GM21360 (cell line): ENCODE results near the gene TMC4.
"Not testable (repeated sequence)": the region's sequence is repeated elsewhere in the genome, so short reads cannot be mapped to it uniquely, and the experiment has no call there.

Experiments used
- ATAC-seq: cut with Tn5 transposase; IDR thresholded peaks from one replicate; pipeline ENCODE4 v1.9.1; 2021; ENCODE audit warnings: mild to moderate bottlenecking, moderate library complexity; ENCODE audit not compliant: unreplicated experiment

The TMC4 gene, protein sequence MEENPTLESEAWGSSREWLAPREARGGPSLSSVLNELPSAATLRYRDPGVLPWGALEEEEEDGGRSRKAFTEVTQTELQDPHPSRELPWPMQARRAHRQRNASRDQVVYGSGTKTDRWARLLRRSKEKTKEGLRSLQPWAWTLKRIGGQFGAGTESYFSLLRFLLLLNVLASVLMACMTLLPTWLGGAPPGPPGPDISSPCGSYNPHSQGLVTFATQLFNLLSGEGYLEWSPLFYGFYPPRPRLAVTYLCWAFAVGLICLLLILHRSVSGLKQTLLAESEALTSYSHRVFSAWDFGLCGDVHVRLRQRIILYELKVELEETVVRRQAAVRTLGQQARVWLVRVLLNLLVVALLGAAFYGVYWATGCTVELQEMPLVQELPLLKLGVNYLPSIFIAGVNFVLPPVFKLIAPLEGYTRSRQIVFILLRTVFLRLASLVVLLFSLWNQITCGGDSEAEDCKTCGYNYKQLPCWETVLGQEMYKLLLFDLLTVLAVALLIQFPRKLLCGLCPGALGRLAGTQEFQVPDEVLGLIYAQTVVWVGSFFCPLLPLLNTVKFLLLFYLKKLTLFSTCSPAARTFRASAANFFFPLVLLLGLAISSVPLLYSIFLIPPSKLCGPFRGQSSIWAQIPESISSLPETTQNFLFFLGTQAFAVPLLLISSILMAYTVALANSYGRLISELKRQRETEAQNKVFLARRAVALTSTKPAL

DNA sequence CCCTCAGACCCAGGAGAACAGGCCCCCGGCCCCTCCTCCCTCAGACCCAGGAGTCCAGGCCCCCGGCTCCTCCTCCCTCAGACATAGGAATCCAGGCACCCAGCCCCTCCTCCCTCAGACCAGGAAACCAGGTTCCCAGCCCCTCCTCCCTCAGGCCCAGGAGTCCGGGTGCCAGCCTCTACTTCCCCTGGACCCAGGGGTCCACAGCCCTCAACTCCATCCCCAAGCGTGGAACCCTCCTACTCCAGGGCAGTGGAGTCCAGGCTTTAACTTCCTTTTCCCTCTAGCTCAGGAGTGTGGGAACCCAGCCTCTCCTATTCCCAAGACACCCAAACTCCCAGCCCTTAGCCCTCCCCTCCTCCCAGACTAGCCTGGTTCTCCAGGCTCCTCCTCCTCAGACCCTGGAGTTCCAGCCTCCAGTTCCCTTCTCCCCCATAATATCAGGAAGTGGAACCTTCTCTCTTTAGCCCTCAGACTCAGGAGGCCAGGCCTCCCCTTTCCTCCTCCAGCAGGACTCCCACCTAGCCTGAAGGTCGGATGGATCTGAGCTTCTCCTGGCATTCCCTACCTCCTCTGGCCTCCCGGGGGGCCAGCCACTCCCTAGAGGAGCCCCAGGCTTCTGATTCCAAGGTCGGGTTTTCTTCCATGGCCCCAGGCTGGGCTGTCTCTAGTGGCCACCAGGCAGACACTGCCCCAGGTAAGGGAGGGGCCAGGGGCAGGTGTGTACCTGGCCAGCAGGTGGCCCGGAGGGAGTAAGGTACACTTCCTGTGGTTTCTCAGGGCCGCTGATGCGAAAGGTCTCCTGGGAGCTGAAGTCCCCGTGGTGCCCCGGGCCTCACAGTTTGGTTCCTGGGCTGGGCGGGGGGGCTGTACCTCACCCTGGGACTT, at the start of gene TMC4:
Gene TMC4, minus strand, starts transcription at position 690 of the 888 bp plus-strand sequence. Its CDS starts 43 bp downstream, at position 647.
- no peak for ATAC-seq

DNA sequence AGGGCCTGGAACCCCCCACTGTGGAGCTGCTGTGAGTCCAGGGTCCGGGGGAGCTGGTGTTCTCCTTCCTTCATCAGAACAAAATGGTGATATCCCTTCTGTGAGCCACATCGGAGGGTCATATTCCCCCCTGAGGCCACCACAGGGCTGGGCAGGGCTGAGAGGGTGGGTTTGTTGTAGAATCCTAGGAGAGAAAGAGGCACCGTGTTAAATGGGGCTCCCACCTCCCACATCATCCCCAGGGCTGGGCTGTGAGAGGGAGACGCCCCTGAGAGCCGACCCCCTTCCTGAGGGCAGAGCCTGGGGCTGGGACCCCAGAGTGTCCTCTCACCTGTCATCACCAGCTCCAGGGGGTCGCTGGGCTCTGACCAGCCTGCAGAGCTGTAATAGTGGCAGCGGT, 49.0 kb upstream of the TMC4 start:
- ATAC-seq = not testable (repeated sequence)

DNA sequence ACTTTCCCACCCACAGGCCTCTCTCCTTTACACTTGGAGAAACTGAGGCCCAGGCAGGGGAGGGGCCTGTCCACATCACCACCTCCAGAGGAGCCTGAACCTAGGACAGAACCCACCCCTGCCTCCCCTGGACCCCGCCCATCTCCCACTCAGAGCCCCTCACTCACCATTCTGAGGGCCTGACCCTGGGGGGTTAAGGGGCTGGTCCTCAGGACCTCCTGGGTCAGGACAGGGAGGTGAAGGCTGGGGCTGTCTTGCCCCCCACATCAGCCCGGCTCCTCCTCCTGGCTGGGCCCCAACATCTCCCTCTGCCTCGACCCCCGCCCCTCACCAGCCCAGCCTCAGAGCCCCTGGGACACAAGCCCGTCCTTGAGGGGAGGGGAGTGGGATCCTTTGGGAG, 46.7 kb upstream of the TMC4 start:
- not testable (repeated sequence) for ATAC-seq

DNA sequence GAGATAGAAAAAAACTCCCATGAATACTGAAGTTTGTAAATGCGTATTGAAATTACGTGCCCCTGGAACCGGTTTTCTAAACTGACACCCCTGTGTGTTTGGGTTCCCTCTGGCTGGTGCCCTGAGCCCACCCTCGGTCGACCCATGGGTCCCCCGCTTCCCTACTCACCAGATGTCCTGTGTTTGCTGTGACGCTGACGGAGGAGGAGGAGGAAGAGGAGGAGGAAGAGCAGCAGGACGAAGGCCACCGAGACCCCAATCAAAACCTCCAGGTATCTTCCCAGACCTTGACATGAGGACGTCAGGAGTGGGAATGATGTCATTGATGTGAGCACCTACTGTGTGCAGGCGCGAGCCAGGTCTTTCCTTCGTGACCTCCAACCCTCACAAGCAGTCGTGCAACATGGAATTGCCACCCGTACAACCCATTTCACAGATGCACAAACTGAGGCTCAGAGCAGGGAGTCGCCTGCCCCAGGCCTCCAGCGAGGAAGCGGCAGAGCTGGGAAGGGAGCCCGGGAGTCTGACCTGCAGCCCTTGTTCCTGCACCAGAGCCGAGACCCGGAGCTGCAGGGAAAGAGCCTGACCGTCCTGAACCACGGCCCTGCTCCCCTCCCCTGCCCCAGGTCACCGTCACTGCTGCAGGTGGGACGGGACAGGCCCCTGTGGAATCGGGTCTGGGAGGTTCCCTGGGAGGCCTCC, 46.2 kb upstream of the TMC4 start:
- ATAC-seq = no peak

DNA sequence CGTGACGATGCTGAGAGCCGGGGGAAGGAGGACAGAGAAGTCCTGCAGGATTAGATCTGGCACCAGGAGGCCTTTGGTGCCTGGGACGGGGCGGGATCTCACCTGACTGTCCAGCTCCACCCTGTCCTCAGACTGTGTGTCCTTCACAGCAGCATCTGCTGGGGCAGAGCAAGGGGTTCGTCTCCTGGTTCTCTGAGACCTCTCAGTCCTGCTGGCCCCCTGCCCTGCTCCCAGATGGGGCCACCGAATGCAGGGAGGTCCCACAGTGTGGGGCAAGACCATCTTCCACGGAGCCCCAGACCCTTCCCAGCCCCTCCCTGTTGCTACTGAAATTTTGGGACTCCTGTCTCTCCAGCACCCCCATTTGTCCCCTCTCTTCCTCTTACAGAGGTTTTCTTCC, 45.3 kb upstream of the TMC4 start:
- no peak for ATAC-seq

DNA sequence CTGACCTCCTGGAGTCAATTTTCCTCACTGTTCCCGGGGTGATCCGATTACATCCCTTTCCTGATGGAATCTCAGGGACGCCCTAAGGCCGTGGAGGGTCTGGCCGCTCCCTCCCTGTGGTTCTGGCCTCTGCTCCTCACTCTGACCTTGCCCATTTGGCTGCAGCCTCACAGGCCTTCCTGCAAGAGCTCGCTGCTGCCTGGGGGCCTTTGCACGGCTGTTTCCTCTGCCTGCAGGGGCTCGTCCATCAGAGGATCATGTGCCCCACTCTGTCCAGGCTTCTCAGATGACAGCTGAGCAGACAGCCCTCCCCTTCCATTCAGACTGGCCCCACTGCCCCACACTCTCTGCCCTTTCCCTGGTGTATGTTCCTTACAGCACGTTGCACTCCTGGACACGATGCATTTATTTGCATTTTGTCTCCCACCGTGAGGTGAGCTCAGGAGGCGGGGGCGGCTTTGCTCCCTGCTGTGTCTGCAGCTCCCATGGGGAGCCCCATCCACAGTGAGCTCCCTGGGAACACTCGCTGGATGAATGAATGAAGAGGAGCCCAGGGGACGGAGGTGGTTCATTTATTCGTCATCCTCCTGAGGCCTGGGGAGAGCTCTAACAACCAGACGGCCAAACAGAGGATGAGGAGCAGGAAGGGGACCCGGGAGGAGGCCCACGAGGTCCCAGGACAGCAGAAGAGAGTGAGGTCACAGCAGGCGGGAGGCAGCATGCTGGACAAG, 44.7 kb upstream of the TMC4 start:
- not testable (repeated sequence) for ATAC-seq

DNA sequence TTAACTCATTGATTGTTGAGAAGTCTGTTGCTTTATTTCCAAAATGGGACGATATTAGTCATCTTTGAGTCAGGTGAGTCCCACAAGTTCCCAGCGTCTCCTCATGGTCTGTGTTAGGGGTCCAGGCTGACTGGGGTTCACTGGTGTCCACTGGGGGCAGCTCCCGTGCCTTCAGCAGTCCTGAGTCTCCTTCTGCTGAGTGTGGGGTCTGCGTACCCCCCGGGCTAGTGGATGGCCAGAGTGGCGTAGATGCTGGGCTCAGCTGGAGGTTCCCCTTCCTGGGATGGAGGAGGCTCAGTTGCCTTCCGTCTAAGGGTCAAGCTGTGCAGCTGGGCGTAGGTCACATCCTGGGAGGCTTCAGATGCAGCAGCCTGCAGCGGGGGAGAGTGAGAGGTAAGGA, 43.9 kb upstream of the TMC4 start:
- ATAC-seq = no peak

DNA sequence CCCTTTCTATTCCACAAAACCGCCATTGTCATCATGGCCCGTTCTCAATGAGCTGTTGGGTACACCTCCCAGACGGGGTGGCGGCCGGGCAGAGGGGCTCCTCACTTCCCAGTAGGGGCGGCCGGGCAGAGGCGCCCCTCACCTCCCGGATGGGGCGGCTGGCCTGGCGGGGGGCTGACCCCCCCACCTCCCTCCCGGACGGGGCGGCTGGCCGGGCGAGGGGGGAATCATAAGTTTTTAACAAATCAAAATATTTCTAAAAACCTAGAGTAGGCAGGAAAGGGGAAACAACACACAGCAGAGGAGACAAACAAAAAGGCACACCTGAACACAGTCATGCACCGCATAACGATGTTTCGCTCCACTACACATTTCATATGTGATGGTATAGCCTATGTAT, 41.8 kb upstream of the TMC4 start:
- ATAC-seq = not testable (repeated sequence)

DNA sequence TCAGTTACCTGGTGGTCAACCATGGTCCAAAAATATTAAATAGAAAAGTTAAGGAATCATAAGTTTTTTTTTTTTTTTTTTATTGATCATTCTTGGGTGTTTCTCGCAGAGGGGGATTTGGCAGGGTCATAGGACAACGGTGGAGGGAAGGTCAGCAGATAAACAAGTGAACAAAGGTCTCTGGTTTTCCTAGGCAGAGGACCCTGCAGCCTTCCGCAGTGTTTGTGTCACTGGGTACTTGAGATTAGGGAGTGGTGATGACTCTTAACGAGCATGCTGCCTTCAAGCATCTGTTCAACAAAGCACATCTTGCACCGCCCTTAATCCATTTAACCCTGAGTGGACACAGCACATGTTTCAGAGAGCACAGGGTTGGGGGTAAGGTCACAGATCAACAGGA, 41.3 kb upstream of the TMC4 start:
- not testable (repeated sequence) for ATAC-seq

DNA sequence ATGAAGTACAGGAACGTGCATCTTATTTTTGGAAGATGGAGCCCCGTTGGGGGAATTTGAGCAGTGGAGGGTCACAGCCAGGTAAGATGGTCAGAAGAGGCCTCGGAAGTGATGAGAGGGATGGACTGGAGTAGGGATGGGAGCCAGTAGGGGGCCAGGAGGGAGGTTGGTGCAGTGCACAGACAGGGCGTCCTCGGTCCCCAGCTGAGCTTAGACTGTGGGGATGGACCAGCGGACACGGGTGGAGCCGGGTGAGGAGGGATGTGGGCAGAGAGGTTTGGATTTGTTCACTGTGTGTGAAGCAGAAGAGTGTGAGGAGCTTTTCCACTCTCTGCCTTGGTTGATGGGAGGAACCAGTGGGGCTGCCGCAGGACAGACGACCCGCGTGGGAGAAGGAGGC, 38.3 kb upstream of the TMC4 start:
- ATAC-seq = no peak

DNA sequence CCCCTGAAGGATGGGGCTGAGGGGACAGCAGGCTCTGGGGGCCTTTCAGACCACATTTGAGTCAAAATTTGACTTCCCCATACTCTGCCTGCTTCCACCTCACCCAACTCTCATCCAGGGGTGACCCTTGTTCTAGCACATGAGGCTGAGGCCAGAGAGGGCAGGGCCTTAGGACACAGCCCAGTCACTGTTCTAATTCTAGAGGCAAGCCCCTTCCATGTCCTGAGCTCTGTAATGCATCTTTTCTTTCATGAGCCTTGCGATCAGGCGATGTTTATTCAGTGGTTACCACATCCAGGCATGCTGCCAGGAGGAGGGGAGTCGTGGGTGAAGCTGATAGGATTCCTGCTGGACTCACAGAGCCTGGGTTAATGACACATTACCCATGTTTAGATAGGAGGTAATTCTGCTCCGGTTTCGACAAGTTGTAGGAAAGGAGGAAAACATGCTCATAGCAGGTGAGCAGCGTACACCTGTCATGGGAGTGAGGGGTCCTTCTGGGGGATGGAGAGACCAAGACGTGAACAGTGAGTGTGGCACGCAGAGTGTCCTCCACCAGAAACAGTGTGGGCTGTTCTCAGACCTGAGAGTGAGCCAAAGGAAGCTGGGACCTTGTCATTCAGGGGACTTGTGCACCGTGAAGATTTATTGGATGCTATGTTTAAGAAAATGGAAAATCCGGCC, 37.0 kb upstream of the TMC4 start:
- no peak for ATAC-seq

DNA sequence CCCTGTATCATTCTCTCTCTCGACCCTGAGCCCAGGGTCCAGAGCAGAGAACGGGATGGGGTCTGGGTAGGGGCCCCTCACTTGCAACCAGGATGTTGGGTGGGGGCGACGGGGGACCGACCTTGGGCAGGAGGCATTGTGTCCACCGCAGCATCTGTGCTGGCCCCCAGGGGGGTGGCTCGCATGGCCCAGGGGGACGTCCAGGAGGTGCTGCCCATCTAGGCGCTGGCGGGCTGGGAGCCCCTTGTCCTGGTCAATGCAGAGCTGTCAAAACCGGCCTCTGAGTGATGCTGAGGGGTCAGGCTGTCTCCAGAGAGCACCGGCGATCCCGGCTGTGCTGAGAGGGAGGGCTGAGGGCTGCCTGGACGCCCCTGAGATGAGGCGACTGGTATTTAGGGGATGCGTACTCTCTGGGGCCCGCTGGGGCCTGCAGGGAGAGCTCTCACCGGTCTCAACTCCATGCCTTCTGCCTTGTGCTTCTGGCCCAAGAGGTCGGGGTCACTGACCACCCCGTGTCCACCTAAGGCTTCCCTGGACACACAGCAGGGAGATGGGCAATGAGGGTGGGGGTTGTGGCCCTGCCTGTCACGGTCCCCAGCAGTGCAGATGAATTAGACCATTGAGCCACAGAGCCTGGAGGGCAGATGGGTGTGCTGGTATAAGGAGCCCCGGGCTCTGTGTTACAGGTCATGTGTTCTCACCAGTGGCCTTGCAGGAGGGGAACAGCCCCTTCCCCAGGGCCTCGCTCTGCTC, 36.3 kb upstream of the TMC4 start:
- no peak for ATAC-seq

DNA sequence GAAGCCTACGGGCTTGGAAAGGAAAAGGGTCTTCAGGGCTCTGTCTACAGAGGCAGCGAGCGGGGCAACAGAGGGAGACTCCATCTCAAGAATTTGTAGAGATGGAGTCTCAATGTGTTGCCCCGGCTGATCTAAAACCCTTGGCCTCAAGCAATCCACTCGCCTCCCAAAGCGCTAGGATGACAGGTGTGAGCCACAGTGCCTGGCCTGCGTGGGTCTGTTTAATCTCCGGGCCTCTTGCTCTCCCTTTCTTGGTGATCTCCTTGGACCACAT, 35.8 kb upstream of the TMC4 start:
- no peak for ATAC-seq

DNA sequence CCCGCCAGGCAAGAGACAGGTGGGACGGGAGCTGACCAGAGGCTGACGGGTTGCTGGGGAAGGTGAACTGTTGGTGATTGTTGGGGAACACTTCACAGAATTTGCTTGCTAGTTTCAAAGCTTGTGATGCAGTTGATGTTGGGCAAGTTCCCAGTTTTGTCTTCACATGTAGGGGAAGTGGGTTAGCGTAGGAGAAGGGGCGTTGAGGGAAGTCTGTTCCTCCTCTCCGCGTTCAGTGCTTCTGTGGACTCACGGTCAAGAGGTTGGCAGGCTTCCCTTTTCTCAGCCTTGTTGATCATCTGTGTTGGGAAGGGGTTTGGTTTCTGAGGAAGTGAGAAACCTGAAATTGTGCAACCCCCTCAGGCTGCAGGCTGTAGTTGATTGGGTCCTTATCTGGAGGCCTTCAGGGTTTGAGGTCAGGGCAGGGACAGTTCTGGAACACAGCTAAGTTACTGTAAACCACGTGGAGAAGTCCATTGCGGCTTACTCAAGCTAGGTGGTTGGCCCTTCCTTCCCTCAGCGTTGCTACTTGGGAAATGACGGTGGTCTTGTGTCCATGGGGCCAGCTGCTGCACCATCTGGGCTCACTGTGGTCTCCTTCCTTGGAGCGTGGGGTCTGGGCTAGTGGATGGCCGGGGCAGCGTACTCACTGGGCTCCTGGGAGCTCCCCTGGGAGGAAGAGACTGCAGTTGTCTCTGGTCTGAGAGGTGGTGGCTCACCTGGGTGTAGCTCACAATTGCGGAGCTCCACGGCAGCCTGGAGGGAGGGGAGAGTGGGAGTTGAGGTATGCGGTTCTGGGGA, 35.2 kb upstream of the TMC4 start:
- ATAC-seq = peak; percentile 49

DNA sequence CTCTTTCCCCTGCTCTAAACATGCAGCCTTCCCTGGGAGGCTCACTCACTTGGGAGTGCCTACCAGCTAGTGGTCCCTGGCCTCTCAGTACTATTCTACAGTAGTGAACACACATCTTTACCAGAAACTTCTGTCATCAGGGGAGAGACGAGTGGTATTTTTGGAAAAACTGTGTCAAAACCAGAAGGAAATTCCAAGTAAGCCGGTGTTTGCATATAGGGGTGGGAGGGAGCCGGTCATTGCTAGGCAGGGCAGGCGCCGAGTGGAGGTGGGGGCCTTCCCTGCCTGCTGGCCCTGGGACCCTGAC, 34.7 kb upstream of the TMC4 start:
- no peak for ATAC-seq

DNA sequence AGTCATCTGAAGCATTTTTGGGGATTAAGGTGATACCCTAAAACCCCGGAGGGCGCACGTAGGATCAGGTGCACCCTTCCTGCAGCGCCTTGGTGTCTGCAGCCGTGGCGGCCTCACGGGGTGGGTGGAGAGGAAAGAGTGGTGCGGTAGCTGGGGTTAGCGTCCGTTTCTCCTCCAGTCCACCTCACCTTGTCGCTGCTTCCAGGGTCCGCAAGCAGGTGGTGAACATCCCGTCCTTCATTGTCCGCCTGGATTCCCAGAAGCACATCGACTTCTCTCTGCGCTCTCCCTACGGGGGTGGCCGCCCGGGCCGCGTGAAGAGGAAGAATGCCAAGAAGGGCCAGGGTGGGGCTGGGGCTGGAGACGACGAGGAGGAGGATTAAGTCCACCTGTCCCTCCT, 34.2 kb upstream of the TMC4 start:
- not testable (repeated sequence) for ATAC-seq

DNA sequence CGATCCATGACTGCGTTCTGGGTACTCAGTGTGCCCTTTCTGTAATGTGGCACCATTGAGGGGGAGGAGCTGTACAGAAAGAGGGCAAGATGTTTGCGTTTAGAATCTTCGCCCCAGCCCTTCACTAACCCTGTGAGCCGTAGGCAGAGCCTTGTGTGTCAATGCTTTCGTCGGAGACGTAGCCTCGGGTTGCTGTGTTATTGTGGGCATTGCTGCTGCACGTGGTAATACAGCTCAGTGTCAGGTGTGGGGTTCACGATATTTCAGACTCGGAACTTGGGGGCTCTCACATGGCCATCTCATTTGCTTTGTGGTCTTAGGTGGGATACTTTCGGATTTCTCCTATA, 33.8 kb upstream of the TMC4 start:
- ATAC-seq = no peak

DNA sequence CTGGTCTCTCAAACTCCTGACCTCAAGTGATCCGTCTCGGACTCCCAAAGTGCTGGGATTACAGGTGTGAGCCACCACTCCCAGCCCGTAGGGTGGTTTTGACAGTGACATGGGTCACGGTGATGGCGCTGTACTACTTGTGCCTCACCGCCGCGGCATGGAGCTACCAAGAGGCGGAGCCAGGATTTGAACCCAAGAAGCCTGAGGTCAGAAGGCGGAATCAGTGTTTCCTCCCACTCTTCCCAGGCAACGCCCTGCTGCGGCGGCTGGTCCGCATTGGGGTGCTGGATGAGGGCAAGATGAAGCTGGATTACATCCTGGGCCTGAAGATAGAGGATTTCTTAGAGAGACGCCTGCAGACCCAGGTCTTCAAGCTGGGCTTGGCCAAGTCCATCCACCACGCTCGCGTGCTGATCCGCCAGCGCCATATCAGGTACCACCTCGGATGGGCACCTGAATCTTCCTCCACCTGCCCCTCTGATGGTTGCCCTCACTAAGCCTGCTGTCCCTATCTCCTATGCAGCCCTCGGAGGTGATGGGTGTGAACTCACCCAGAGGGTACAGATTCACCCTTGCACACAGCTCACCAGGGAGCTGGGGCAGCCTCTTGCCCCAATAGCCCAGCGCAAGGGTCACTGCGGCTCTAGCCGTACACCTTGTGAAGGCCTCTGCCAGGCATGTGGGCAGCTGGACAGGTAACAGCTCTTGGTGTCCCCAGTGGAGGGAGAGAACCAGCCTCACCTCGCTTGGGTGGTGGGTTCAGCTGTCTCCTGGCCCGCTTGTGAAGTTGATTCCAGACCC, 33.3 kb upstream of the TMC4 start:
- ATAC-seq = no peak
